Gastroesophageal sphincter (tissue), 3 donors: Measurements from ENCODE around the gene IGF2R.

ENCODE experiments used
- EP300 ChIP-seq: sonication (generic); formaldehyde crosslinking; IDR thresholded peaks from one replicate; pipeline ENCODE4 v1.6.1; 2017; ENCODE audit warnings: antibody characterized with exemption, mild to moderate bottlenecking
- POLR2A ChIP-seq, 2 donors: fragments of 450-650 bp; IDR thresholded peaks; one replicate each; pipeline ENCODE4 v1.6.1; 2017; ENCODE audit warnings: antibody characterized with exemption in 2 of 2, mild to moderate bottlenecking in 2 of 2, moderate library complexity in 1 of 2
- POLR2AphosphoS5 ChIP-seq: sonication (generic); formaldehyde crosslinking; IDR thresholded peaks from one replicate; pipeline ENCODE4 v1.6.1; 2017; ENCODE audit warnings: antibody characterized with exemption
- TF ChIP-seq, protein P1 (sequence below), 4 experiments: fragments of 200-600 bp in 2 of 4; fragments of 450-650 bp in 2 of 4; sonication (generic) in 1 of 4; IDR thresholded peaks; one replicate each; pipeline ENCODE4 v1.5.1; 2017 to 2019; ENCODE audit warnings: antibody characterized with exemption in 4 of 4, mild to moderate bottlenecking in 2 of 4, moderate library complexity in 2 of 4

DNA sequence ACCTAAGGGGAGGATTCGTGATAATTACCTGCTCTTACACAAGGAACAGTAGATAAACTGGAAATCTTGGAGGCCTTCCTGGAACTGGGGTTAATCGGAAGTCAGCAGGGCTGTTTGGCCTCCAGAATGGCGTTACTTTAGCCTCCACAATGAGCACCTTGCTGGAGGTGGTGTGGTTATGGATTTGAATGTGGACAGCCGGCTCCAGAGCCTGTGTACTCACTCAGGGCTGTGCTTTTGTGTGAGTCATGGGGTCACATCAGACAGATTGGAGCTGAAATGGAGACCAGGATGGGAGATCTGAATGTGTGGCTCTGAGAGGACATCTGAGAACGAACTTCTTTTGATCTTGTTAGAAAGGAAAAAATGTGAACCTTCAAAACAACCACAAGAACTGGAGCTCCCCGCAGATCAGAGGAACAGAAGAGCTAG lies 30.4 kb downstream of the IGF2R start:
- TF ChIP-seq, protein P1, sequence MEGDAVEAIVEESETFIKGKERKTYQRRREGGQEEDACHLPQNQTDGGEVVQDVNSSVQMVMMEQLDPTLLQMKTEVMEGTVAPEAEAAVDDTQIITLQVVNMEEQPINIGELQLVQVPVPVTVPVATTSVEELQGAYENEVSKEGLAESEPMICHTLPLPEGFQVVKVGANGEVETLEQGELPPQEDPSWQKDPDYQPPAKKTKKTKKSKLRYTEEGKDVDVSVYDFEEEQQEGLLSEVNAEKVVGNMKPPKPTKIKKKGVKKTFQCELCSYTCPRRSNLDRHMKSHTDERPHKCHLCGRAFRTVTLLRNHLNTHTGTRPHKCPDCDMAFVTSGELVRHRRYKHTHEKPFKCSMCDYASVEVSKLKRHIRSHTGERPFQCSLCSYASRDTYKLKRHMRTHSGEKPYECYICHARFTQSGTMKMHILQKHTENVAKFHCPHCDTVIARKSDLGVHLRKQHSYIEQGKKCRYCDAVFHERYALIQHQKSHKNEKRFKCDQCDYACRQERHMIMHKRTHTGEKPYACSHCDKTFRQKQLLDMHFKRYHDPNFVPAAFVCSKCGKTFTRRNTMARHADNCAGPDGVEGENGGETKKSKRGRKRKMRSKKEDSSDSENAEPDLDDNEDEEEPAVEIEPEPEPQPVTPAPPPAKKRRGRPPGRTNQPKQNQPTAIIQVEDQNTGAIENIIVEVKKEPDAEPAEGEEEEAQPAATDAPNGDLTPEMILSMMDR (IDR thresholded peaks at IDR 0.05) = no peak
- TF ChIP-seq POLR2A (IDR thresholded peaks at IDR 0.05) (no peak), POLR2AphosphoS5 (no peak), EP300 (no peak)
